HL-60 (cell line): ENCODE results near the gene PTPRU.

Experiments
- DNase-seq, 2 experiments: peaks; one replicate each; pipeline ENCODE4 v3.0.0-alpha.2; 2010 to 2020; ENCODE audit warnings: low read depth in 1 of 2, low spot score in 1 of 2
- H3K27ac ChIP-seq: fragments of 250-450 bp; sonication (Bioruptor Pico); replicated peaks from 2 replicates; pipeline ENCODE4 v1.5.1; 2020; ENCODE audit warnings: mild to moderate bottlenecking, moderate library complexity
- H3K27me3 ChIP-seq: fragments of 250-450 bp; sonication (Bioruptor Pico); 2 replicates; pipeline ENCODE4 v1.5.1; 2021; ENCODE audit warnings: mild to moderate bottlenecking, moderate library complexity; ENCODE audit not compliant: insufficient read depth, poor library complexity, severe bottlenecking
- H3K4me3 ChIP-seq: replicated peaks from 2 replicates; pipeline ENCODE4 v1.5.1; 2011; ENCODE audit warnings: mild to moderate bottlenecking, control low read depth, low read length; ENCODE audit not compliant: insufficient read depth
- CTCF ChIP-seq: IDR thresholded peaks from one replicate; pipeline ENCODE4 v1.5.1; 2011; ENCODE audit warnings: low read length, control low read depth, inconsistent platforms; ENCODE audit not compliant: insufficient read depth
- GABPA ChIP-seq: IDR thresholded peaks from 2 replicates; pipeline ENCODE4 v1.6.1; 2012; ENCODE audit warnings: low read depth
- POLR2AphosphoS5 ChIP-seq: IDR thresholded peaks from 2 replicates; pipeline ENCODE4 v1.6.1; 2012; ENCODE audit warnings: low read depth
- REST ChIP-seq: IDR thresholded peaks from 2 replicates; pipeline ENCODE4 v1.6.1; 2012; ENCODE audit warnings: low read depth; ENCODE audit not compliant: insufficient replicate concordance
- SPI1 ChIP-seq: IDR thresholded peaks from 2 replicates; pipeline ENCODE4 v1.6.1; 2012; ENCODE audit warnings: low read depth, mild to moderate bottlenecking, borderline replicate concordance

Gene PTPRU

GRCh38 chr1:29362116-29362515 lies 125.8 kb downstream of the PTPRU start:
- no peak for DNase-seq
- no peak for TF ChIP-seq GABPA
- TF ChIP-seq CTCF = no peak
- TF ChIP-seq REST = no peak
- no peak for TF ChIP-seq SPI1
- no peak for TF ChIP-seq POLR2AphosphoS5
- H3K4me3 ChIP-seq = no peak overlapping the region

GRCh38 chr1:29362764-29363163 lies 126.4 kb downstream of the PTPRU start:
- Histone ChIP-seq H3K27me3 (no peaks in the 10 kb centered on the region), H3K27ac (no peak overlapping the region), H3K4me3 (no peak overlapping the region)
- TF ChIP-seq GABPA (no peak), REST (no peak), CTCF (no peak), POLR2AphosphoS5 (no peak), SPI1 (no peak)
- DNase-seq = no peak

More at GRCh38 chr1:29362116-29362515, 125.8 kb downstream of the PTPRU start:
- no peak overlapping the region for H3K27ac ChIP-seq
- H3K27me3 ChIP-seq = no peaks in the 10 kb centered on the region

GRCh38 chr1:29363536-29363935 lies 127.2 kb downstream of the PTPRU start:
- TF ChIP-seq REST = no peak
- DNase-seq = no peak
- Histone ChIP-seq H3K27me3 (no peaks in the 10 kb centered on the region), H3K27ac (no peak overlapping the region), H3K4me3 (no peak overlapping the region)

- no peak overlapping the region for H3K27ac ChIP-seq
- H3K4me3 ChIP-seq = no peak overlapping the region
- no peak for DNase-seq
- H3K27me3 ChIP-seq = no peaks in the 10 kb centered on the region
- TF ChIP-seq REST = no peak
Measured at GRCh38 chr1:29364101-29364678, 127.9 kb downstream of the PTPRU start.
